ENCODE measurements around the gene SLC43A3.

DNA sequence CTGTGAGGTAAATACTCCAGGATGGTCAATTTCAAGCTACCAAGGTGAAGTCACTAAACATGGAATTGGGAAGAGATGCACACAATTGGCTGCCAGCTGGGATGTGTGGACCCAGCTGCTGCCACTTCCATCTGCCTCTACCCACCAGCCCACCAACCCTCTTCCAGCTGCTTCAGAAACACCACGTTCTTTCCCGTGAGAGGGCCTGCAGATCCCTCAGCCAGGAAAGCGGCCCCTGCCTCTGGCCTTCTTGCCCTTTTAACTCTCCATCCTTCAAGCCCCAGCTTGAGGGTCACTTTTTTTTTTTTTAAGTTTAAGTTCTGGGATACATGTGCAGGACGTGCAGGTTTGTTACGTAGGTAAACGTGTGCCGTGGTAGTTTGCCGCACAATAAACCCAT lies 65.9 kb downstream of the SLC43A3 start:
- TF ChIP-seq, protein P1, sequence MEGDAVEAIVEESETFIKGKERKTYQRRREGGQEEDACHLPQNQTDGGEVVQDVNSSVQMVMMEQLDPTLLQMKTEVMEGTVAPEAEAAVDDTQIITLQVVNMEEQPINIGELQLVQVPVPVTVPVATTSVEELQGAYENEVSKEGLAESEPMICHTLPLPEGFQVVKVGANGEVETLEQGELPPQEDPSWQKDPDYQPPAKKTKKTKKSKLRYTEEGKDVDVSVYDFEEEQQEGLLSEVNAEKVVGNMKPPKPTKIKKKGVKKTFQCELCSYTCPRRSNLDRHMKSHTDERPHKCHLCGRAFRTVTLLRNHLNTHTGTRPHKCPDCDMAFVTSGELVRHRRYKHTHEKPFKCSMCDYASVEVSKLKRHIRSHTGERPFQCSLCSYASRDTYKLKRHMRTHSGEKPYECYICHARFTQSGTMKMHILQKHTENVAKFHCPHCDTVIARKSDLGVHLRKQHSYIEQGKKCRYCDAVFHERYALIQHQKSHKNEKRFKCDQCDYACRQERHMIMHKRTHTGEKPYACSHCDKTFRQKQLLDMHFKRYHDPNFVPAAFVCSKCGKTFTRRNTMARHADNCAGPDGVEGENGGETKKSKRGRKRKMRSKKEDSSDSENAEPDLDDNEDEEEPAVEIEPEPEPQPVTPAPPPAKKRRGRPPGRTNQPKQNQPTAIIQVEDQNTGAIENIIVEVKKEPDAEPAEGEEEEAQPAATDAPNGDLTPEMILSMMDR (IDR thresholded peaks at IDR 0.05): no peak
- no peak for TF ChIP-seq POLR2A (IDR thresholded peaks at IDR 0.05)

All from testis (tissue), 2 donors.